Breast epithelium (tissue), 3 donors: ENCODE measurements around the gene KCNJ6.

Source experiments
- CTCF ChIP-seq, 3 donors: fragments of 450-650 bp; IDR thresholded peaks; one replicate each; pipeline ENCODE4 v1.5.1; 2016 to 2017; ENCODE audit warnings: antibody characterized with exemption in 3 of 3, mild to moderate bottlenecking in 3 of 3, moderate library complexity in 3 of 3
- POLR2A ChIP-seq: fragments of 450-650 bp; IDR thresholded peaks from one replicate; pipeline ENCODE4 v1.6.1; 2016; ENCODE audit warnings: antibody characterized with exemption, mild to moderate bottlenecking, moderate library complexity
- POLR2AphosphoS5 ChIP-seq, 3 donors: sonication (generic); formaldehyde crosslinking; IDR thresholded peaks; one replicate each; pipeline ENCODE4 v1.6.1; 2017; ENCODE audit warnings: antibody characterized with exemption in 3 of 3

GRCh38 chr21:37658817-37659458 is 257.3 kb downstream of the KCNJ6 start:
- peak in 2 of 3 donors; percentile 20 to 46 for TF ChIP-seq CTCF (IDR thresholded peaks at IDR 0.05)
- peak in 1 of 3 donors; percentile 53 for TF ChIP-seq POLR2AphosphoS5 (IDR thresholded peaks at IDR 0.05)
- no peak for TF ChIP-seq POLR2A
